ENCODE data around the gene C7orf25.
A peak's percentile ranks its signal among the peaks of the same experiment; 100 is the strongest.

Gene C7orf25

GRCh38 chr7:42902331-42902730, 9.5 kb downstream of the C7orf25 start:
- Histone ChIP-seq H3K27ac (ENCODE audit: low read length) (no peak overlapping the region), H3K79me2 (ENCODE audit: low read length) (no peaks in the 10 kb centered on the region), H3K36me3 (replicated peaks; ENCODE audit: low read depth, low read length) (no peaks in the 10 kb centered on the region), H2AFZ (ENCODE audit: low read depth, low read length) (no peak overlapping the region), H3K9me3 (ENCODE audit: insufficient read depth, low read length) (no peaks in the 10 kb centered on the region), H3K4me2 (ENCODE audit: low read length) (no peak overlapping the region), H3K9ac (ENCODE audit: low read length) (no peak overlapping the region), H3K27me3 (ENCODE audit: low read depth, low read length) (no peaks in the 10 kb centered on the region), H3K4me3 (ENCODE audit: low read length) (no peak overlapping the region), H3K4me1 (ENCODE audit: low read length) (no peaks in the 10 kb centered on the region), H4K20me1 (ENCODE audit: insufficient read depth, low read length) (no peaks in the 10 kb centered on the region)
- TF ChIP-seq CTCF (IDR thresholded peaks at IDR 0.05; ENCODE audit: low read depth, low read length) (no peak), EZH2phosphoT487 (IDR thresholded peaks at IDR 0.05; ENCODE audit: low read depth) (no peak)

- no peaks in the 10 kb centered on the region for H3K79me2 ChIP-seq (ENCODE audit: low read length)
- TF ChIP-seq CTCF (IDR thresholded peaks at IDR 0.05; ENCODE audit: low read depth, low read length) (no peak), EZH2phosphoT487 (IDR thresholded peaks at IDR 0.05; ENCODE audit: low read depth) (no peak)
- H3K36me3 ChIP-seq (replicated peaks; ENCODE audit: low read depth, low read length), result no peaks in the 10 kb centered on the region
- H3K27ac ChIP-seq (ENCODE audit: low read length), result no peak overlapping the region
- no peak overlapping the region for H3K4me2 ChIP-seq (ENCODE audit: low read length)
- H3K27me3 ChIP-seq (ENCODE audit: low read depth, low read length), result no peaks in the 10 kb centered on the region
- H3K4me1 ChIP-seq (ENCODE audit: low read length), result no peaks in the 10 kb centered on the region
- no peak overlapping the region for H3K9ac ChIP-seq (ENCODE audit: low read length)
- no peak overlapping the region for H2AFZ ChIP-seq (ENCODE audit: low read depth, low read length)
- H3K9me3 ChIP-seq (ENCODE audit: insufficient read depth, low read length), result no peaks in the 10 kb centered on the region
- H4K20me1 ChIP-seq (ENCODE audit: insufficient read depth, low read length), result no peaks in the 10 kb centered on the region
- no peak overlapping the region for H3K4me3 ChIP-seq (ENCODE audit: low read length)
Observed at GRCh38 chr7:42900842-42901241, 11.0 kb downstream of the C7orf25 start.

GRCh38 chr7:42893346-42894240, 18.3 kb downstream of the C7orf25 start:
- Histone ChIP-seq H3K4me2 (ENCODE audit: low read length) (no peak overlapping the region), H3K4me3 (ENCODE audit: low read length) (no peak overlapping the region), H2AFZ (ENCODE audit: low read depth, low read length) (no peak overlapping the region), H3K36me3 (replicated peaks; ENCODE audit: low read depth, low read length) (no peaks in the 10 kb centered on the region), H3K9ac (ENCODE audit: low read length) (no peak overlapping the region), H3K27me3 (ENCODE audit: low read depth, low read length) (no peaks in the 10 kb centered on the region), H3K79me2 (ENCODE audit: low read length) (no peaks in the 10 kb centered on the region), H3K4me1 (ENCODE audit: low read length) (peaks cover 5% of the 10 kb centered on the region; the same call in 1 of the 2 replicates), H4K20me1 (ENCODE audit: insufficient read depth, low read length) (no peaks in the 10 kb centered on the region), H3K9me3 (ENCODE audit: insufficient read depth, low read length) (no peaks in the 10 kb centered on the region), H3K27ac (ENCODE audit: low read length) (no peak overlapping the region)
- no peak for TF ChIP-seq EZH2phosphoT487 (IDR thresholded peaks at IDR 0.05; ENCODE audit: low read depth)
- TF ChIP-seq CTCF (IDR thresholded peaks at IDR 0.05; ENCODE audit: low read depth, low read length), result no peak

- Histone ChIP-seq H3K4me3 (ENCODE audit: low read length) (peak overlapping the region; percentile 76; the same call in 1 of the 2 replicates), H3K4me2 (ENCODE audit: low read length) (peak overlapping the region; percentile 76; the same call in 1 of the 2 replicates), H2AFZ (ENCODE audit: low read depth, low read length) (no peak overlapping the region)
Observed at GRCh38 chr7:42886893-42887505, 24.9 kb downstream of the C7orf25 start.

More at GRCh38 chr7:42886893-42887505, 24.9 kb downstream of the C7orf25 start:
- TF ChIP-seq EZH2phosphoT487 (IDR thresholded peaks at IDR 0.05; ENCODE audit: low read depth), result no peak
- TF ChIP-seq CTCF (IDR thresholded peaks at IDR 0.05; ENCODE audit: low read depth, low read length), result no peak
- H4K20me1 ChIP-seq (ENCODE audit: insufficient read depth, low read length), result no peaks in the 10 kb centered on the region
- H3K27ac ChIP-seq (ENCODE audit: low read length), result no peak overlapping the region
- peaks cover 5% of the 10 kb centered on the region; the same call in 1 of the 2 replicates for H3K4me1 ChIP-seq (ENCODE audit: low read length)
- no peaks in the 10 kb centered on the region for H3K79me2 ChIP-seq (ENCODE audit: low read length)
- H3K27me3 ChIP-seq (ENCODE audit: low read depth, low read length), result no peaks in the 10 kb centered on the region
- no peaks in the 10 kb centered on the region for H3K36me3 ChIP-seq (replicated peaks; ENCODE audit: low read depth, low read length)
- H3K9ac ChIP-seq (ENCODE audit: low read length), result no peak overlapping the region
- H3K9me3 ChIP-seq (ENCODE audit: insufficient read depth, low read length), result no peaks in the 10 kb centered on the region

All from OCI-LY3 (cell line).